HG02973 (cell line): ENCODE measurements around the gene PIGS.
"Not testable (repeated sequence)": the region's sequence is repeated elsewhere in the genome, so short reads cannot be mapped to it uniquely, and the experiment has no call there.

Experiments used
- ATAC-seq: cut with Tn5 transposase; IDR thresholded peaks from one replicate; pipeline ENCODE4 v1.9.1; 2021; ENCODE audit warnings: moderate library complexity; ENCODE audit not compliant: unreplicated experiment

The PIGS gene

GRCh38 chr17:28532050-28532960 lies 39.0 kb downstream of the PIGS start:
- ATAC-seq = no peak

GRCh38 chr17:28530926-28531325 lies 40.4 kb downstream of the PIGS start:
- no peak for ATAC-seq

GRCh38 chr17:28530250-28530649 lies 41.1 kb downstream of the PIGS start:
- no peak for ATAC-seq

GRCh38 chr17:28529013-28529400 lies 42.3 kb downstream of the PIGS start:
- ATAC-seq = no peak

- ATAC-seq = no peak
Measured at GRCh38 chr17:28528327-28529012, 42.9 kb downstream of the PIGS start.

GRCh38 chr17:28527859-28528258 lies 43.5 kb downstream of the PIGS start:
- ATAC-seq = no peak

GRCh38 chr17:28527181-28527681 lies 44.1 kb downstream of the PIGS start:
- no peak for ATAC-seq

GRCh38 chr17:28526381-28526780 lies 44.9 kb downstream of the PIGS start:
- no peak for ATAC-seq

- no peak for ATAC-seq
Measured at GRCh38 chr17:28524476-28525424, 46.6 kb downstream of the PIGS start.

GRCh38 chr17:28523876-28524275 lies 47.4 kb downstream of the PIGS start:
- ATAC-seq = no peak

GRCh38 chr17:28523186-28523585 lies 48.1 kb downstream of the PIGS start:
- ATAC-seq = no peak

- ATAC-seq = not testable (repeated sequence)
Measured at GRCh38 chr17:28522281-28522680, 49.0 kb downstream of the PIGS start.

GRCh38 chr17:28521311-28522085 lies 49.8 kb downstream of the PIGS start:
- no peak for ATAC-seq

GRCh38 chr17:28520687-28521086 lies 50.6 kb downstream of the PIGS start:
- no peak for ATAC-seq

GRCh38 chr17:28519236-28519635 lies 52.1 kb downstream of the PIGS start:
- ATAC-seq = no peak

- ATAC-seq = no peak
Measured at GRCh38 chr17:28518578-28518977, 52.7 kb downstream of the PIGS start.

GRCh38 chr17:28518132-28518531 lies 53.2 kb downstream of the PIGS start:
- no peak for ATAC-seq

GRCh38 chr17:28515518-28515917 lies 55.8 kb downstream of the PIGS start:
- no peak for ATAC-seq

- ATAC-seq = no peak
Measured at GRCh38 chr17:28514561-28515002, 56.7 kb downstream of the PIGS start.

- ATAC-seq = no peak
Measured at GRCh38 chr17:28513476-28513875, 57.8 kb downstream of the PIGS start.
